Activated T-helper 9 cell treated with anti-CD3 and anti-CD28 coated beads, Interleukin-2, amount 50 U/mL, for 16 hours (primary cell): ENCODE data around the gene NR1I2.

Experiments used
- DNase-seq: peaks from one replicate; pipeline ENCODE4 v3.0.0-alpha.2; 2020; ENCODE audit warnings: low read depth

NR1I2 gene

GRCh38 chr3:119779731-119780383 is 2.0 kb upstream of the NR1I2 start:
- DNase-seq, result no peak

- no peak for DNase-seq
Observed at GRCh38 chr3:119782460-119782859, 559 bp downstream of the NR1I2 start.

- no peak for DNase-seq
Observed at GRCh38 chr3:119783255-119783654, 1.4 kb downstream of the NR1I2 start.

GRCh38 chr3:119783883-119784282 is 2.0 kb downstream of the NR1I2 start:
- DNase-seq, result no peak

GRCh38 chr3:119786409-119786808 is 4.5 kb downstream of the NR1I2 start:
- no peak for DNase-seq

- DNase-seq, result no peak
Observed at GRCh38 chr3:119790369-119790768, 8.5 kb downstream of the NR1I2 start.

GRCh38 chr3:119792270-119792669 is 10.4 kb downstream of the NR1I2 start:
- no peak for DNase-seq

GRCh38 chr3:119794401-119794800 is 12.5 kb downstream of the NR1I2 start:
- no peak for DNase-seq

- DNase-seq, result no peak
Observed at GRCh38 chr3:119794971-119795612, 13.2 kb downstream of the NR1I2 start.

- no peak for DNase-seq
Observed at GRCh38 chr3:119795849-119796248, 13.9 kb downstream of the NR1I2 start.

GRCh38 chr3:119796368-119796767 is 14.5 kb downstream of the NR1I2 start:
- DNase-seq, result no peak

- DNase-seq, result no peak
Observed at GRCh38 chr3:119796785-119797184, 14.9 kb downstream of the NR1I2 start.

GRCh38 chr3:119800844-119801243 is 18.9 kb downstream of the NR1I2 start:
- no peak for DNase-seq

GRCh38 chr3:119808244-119808643 is 26.3 kb downstream of the NR1I2 start:
- DNase-seq, result no peak

- no peak for DNase-seq
Observed at GRCh38 chr3:119808843-119809242, 26.9 kb downstream of the NR1I2 start.

- DNase-seq, result no peak
Observed at GRCh38 chr3:119809249-119810017, 27.5 kb downstream of the NR1I2 start.

GRCh38 chr3:119810018-119810435 is 28.1 kb downstream of the NR1I2 start:
- peak; percentile 50 for DNase-seq

- DNase-seq, result no peak
Observed at GRCh38 chr3:119812491-119813058, 30.7 kb downstream of the NR1I2 start.

- no peak for DNase-seq
Observed at GRCh38 chr3:119815716-119816115, 33.8 kb downstream of the NR1I2 start.

GRCh38 chr3:119817071-119817470 is 35.2 kb downstream of the NR1I2 start:
- no peak for DNase-seq

GRCh38 chr3:119817583-119818363 is 35.9 kb downstream of the NR1I2 start:
- DNase-seq, result no peak

- DNase-seq, result no peak
Observed at GRCh38 chr3:119818937-119819336, 37.0 kb downstream of the NR1I2 start.
